H9 (cell line): ENCODE results near the gene SNRPD3. TPM values are rescaled to one million over a fixed set of nuclear protein-coding genes. Genes with fewer than 3 reads are reported as not detected.

ENCODE experiments used
- DNase-seq: peaks from one replicate; pipeline ENCODE4 v3.0.0-alpha.2; 2017
- H2AFZ ChIP-seq: one replicate; pipeline ENCODE4 v1.6.1; 2013; ENCODE audit warnings: mild to moderate bottlenecking, low read length, control low read depth, moderate library complexity
- H2AK5ac ChIP-seq: 2 replicates; pipeline ENCODE4 v1.6.1; 2013; ENCODE audit warnings: low read length, control low read depth, mixed read lengths; ENCODE audit not compliant: insufficient read length
- H2BK120ac ChIP-seq: one replicate; pipeline ENCODE4 v1.6.1; 2013; ENCODE audit warnings: low read depth, mild to moderate bottlenecking, low read length, control low read depth, inconsistent platforms; ENCODE audit not compliant: poor library complexity, severe bottlenecking
- H2BK12ac ChIP-seq: 2 replicates; pipeline ENCODE4 v1.6.1; 2013; ENCODE audit warnings: low read length, control low read depth, mixed read lengths, low read depth; ENCODE audit not compliant: insufficient read length
- H2BK15ac ChIP-seq: 2 replicates; pipeline ENCODE4 v1.6.1; 2013; ENCODE audit warnings: low read depth, low read length, control low read depth
- H2BK20ac ChIP-seq: one replicate; pipeline ENCODE4 v1.6.1; 2013; ENCODE audit warnings: low read depth, mild to moderate bottlenecking, low read length, control low read depth, inconsistent platforms; ENCODE audit not compliant: poor library complexity, severe bottlenecking
- H2BK5ac ChIP-seq: 2 replicates; pipeline ENCODE4 v1.6.1; 2013; ENCODE audit warnings: low read length, control low read depth, mixed read lengths; ENCODE audit not compliant: insufficient read length
- H3K14ac ChIP-seq: 2 replicates; pipeline ENCODE4 v1.6.1; 2013; ENCODE audit warnings: low read length, control low read depth; ENCODE audit not compliant: insufficient read depth
- H3K18ac ChIP-seq: 2 replicates; pipeline ENCODE4 v1.6.1; 2013; ENCODE audit warnings: low read depth, mild to moderate bottlenecking, mixed read lengths, low read length, control low read depth; ENCODE audit not compliant: insufficient read length
- H3K23ac ChIP-seq: 2 replicates; pipeline ENCODE4 v1.6.1; 2013; ENCODE audit warnings: low read length, control low read depth, mixed read lengths, low read depth; ENCODE audit not compliant: insufficient read length
- H3K23me2 ChIP-seq: 2 replicates; pipeline ENCODE4 v1.6.1; 2013; ENCODE audit warnings: low read depth, mild to moderate bottlenecking, mixed read lengths, low read length, control low read depth; ENCODE audit not compliant: insufficient read length, poor library complexity, severe bottlenecking
- H3K27ac ChIP-seq: 2 replicates; pipeline ENCODE4 v1.5.1; 2013; ENCODE audit warnings: low read length, control low read depth, mixed read lengths, low read depth; ENCODE audit not compliant: insufficient read length
- H3K27me3 ChIP-seq: 2 replicates; pipeline ENCODE4 v1.6.1; 2013; ENCODE audit warnings: low read length, control low read depth, inconsistent platforms; ENCODE audit not compliant: insufficient read depth
- H3K4ac ChIP-seq: 2 replicates; pipeline ENCODE4 v1.6.1; 2013; ENCODE audit warnings: low read depth, mild to moderate bottlenecking, control low read depth, inconsistent platforms, low read length, moderate library complexity
- H3K4me1 ChIP-seq: 2 replicates; pipeline ENCODE4 v1.6.1; 2013; ENCODE audit warnings: low read length, control low read depth, inconsistent platforms; ENCODE audit not compliant: insufficient read depth
- H3K4me2 ChIP-seq: 2 replicates; pipeline ENCODE4 v1.6.1; 2013; ENCODE audit warnings: low read length, control low read depth, mixed read lengths; ENCODE audit not compliant: insufficient read length, insufficient read depth
- H3K56ac ChIP-seq: 2 replicates; pipeline ENCODE4 v1.6.1; 2013; ENCODE audit warnings: low read depth, mild to moderate bottlenecking, mixed read lengths, low read length, control low read depth; ENCODE audit not compliant: insufficient read length
- H3K79me1 ChIP-seq: 2 replicates; pipeline ENCODE4 v1.6.1; 2013; ENCODE audit warnings: low read depth, mild to moderate bottlenecking, moderate library complexity, low read length, control low read depth, inconsistent platforms; ENCODE audit not compliant: insufficient read depth, poor library complexity, severe bottlenecking
- H3K79me2 ChIP-seq: 2 replicates; pipeline ENCODE4 v1.6.1; 2013; ENCODE audit warnings: low read length, control low read depth, inconsistent platforms; ENCODE audit not compliant: insufficient read depth
- H3K9ac ChIP-seq: 2 replicates; pipeline ENCODE4 v1.6.1; 2013; ENCODE audit warnings: low read length, control low read depth, mixed read lengths; ENCODE audit not compliant: insufficient read length; ENCODE audit errors: extremely low read depth
- H3K9me3 ChIP-seq: one replicate; pipeline ENCODE4 v1.6.1; 2013; ENCODE audit warnings: low read depth, low read length, inconsistent platforms; ENCODE audit not compliant: control insufficient read depth
- H3T11ph ChIP-seq: one replicate; pipeline ENCODE4 v1.6.1; 2013; ENCODE audit warnings: mild to moderate bottlenecking, low read length, control low read depth, inconsistent platforms
- H4K20me1 ChIP-seq: one replicate; pipeline ENCODE4 v1.6.1; 2013; ENCODE audit not compliant: control insufficient read depth, insufficient read length, insufficient read depth
- H4K5ac ChIP-seq: 2 replicates; pipeline ENCODE4 v1.6.1; 2013; ENCODE audit warnings: low read depth, mild to moderate bottlenecking, mixed read lengths, low read length, control low read depth; ENCODE audit not compliant: insufficient read length
- H4K8ac ChIP-seq: replicated peaks from 2 replicates; pipeline ENCODE4 v1.6.1; 2013; ENCODE audit warnings: low read length, control low read depth, mixed read lengths, low read depth; ENCODE audit not compliant: insufficient read length
- H4K91ac ChIP-seq: 2 replicates; pipeline ENCODE4 v1.6.1; 2013; ENCODE audit warnings: low read depth, mild to moderate bottlenecking, moderate library complexity, mixed read lengths, low read length, control low read depth; ENCODE audit not compliant: insufficient read length
- H3K27ac Mint-ChIP-seq, 3 experiments: 2 replicates in 2 of 3; 3 replicates in 1 of 3; pipeline ENCODE4 v1.8.0; 2020 to 2021; ENCODE audit warnings: mixed read lengths in 3 of 3, mild to moderate bottlenecking in 1 of 3, moderate library complexity in 1 of 3
- H3K27me3 Mint-ChIP-seq: 2 replicates; pipeline ENCODE4 v1.8.0; 2021; ENCODE audit warnings: low read depth, mild to moderate bottlenecking, moderate library complexity, mixed read lengths
- H3K36me3 Mint-ChIP-seq, 3 experiments: 2 replicates in 2 of 3; 3 replicates in 1 of 3; pipeline ENCODE4 v1.8.0; 2020 to 2021; ENCODE audit warnings: low read depth in 3 of 3, mixed read lengths in 3 of 3; ENCODE audit not compliant: insufficient read depth in 1 of 3
- H3K4me1 Mint-ChIP-seq, 2 experiments: 2 replicates each; pipeline ENCODE4 v1.8.0; 2020; ENCODE audit warnings: mixed read lengths in 2 of 2
- H3K4me3 Mint-ChIP-seq, 2 experiments: 2 replicates in 1 of 2; 3 replicates in 1 of 2; pipeline ENCODE4 v1.8.0; 2020 to 2021; ENCODE audit warnings: mild to moderate bottlenecking in 2 of 2, mixed read lengths in 2 of 2, moderate library complexity in 1 of 2
- H3K9me3 Mint-ChIP-seq, 2 experiments: 2 replicates in 1 of 2; 3 replicates in 1 of 2; pipeline ENCODE4 v1.8.0; 2020; ENCODE audit warnings: mild to moderate bottlenecking in 2 of 2, mixed read lengths in 2 of 2, moderate library complexity in 1 of 2
- CTCF ChIP-seq: fragments of 200-600 bp; sonication (generic); conservative IDR thresholded peaks from 3 replicates; pipeline ENCODE4 v1.8.0; 2021; ENCODE audit warnings: antibody characterized with exemption, mild to moderate bottlenecking
- WGBS: extraction: QIAGEN DNeasy Blood & Tissue Kit; methylation state at CpG from one replicate; pipeline ENCODE4 v1.1.7; 2013; ENCODE audit warnings: missing lambda C conversion rate, low lambda C conversion rate, mixed read lengths; ENCODE audit not compliant: insufficient read length; ENCODE audit errors: extremely low coverage; 5-methylcytosine and 5-hydroxymethylcytosine counted together
- total RNA-seq: library from RNA; stranded (reverse); gene quantifications from 2 replicates; pipeline ENCODE4 v1.2.1, GENCODE V29; 2021

SNRPD3 gene
- total RNA-seq, 1 experiment from 2014 or later: 212 TPM

- H3K4me1 ChIP-seq: no peaks in the 10 kb centered on the region; the same call in 1 of the 2 replicates
- no peaks in the 10 kb centered on the region for H3K27me3 ChIP-seq
- peaks cover 23 to 24% of the 10 kb centered on the region in 2 experiments for H3K4me1 Mint-ChIP-seq
- no peak overlapping the region for H4K5ac ChIP-seq
- H3K23ac ChIP-seq: no peak overlapping the region
- H3K27ac Mint-ChIP-seq: no peak overlapping the region
- no peak for DNase-seq
- no peak overlapping the region for H2BK20ac ChIP-seq
- no peak overlapping the region for H3T11ph ChIP-seq
- no peaks in the 10 kb centered on the region for H3K79me2 ChIP-seq
- no peaks in the 10 kb centered on the region for H4K20me1 ChIP-seq
- no CpG with 5 or more reads among the region's 14 CpGs for WGBS
- H3K18ac ChIP-seq: no peak overlapping the region
- H3K4ac ChIP-seq: no peak overlapping the region
- no peak overlapping the region for H2AK5ac ChIP-seq
- no peak overlapping the region for H3K9ac ChIP-seq
- H3K9me3 Mint-ChIP-seq: no peaks in the 10 kb centered on the region
- H4K8ac ChIP-seq: no peak overlapping the region
- no peak overlapping the region for H2BK120ac ChIP-seq
- peaks cover 2% of the 10 kb centered on the region for H3K27me3 Mint-ChIP-seq
- H3K27ac ChIP-seq: no peak overlapping the region
- no peak for TF ChIP-seq CTCF
- H2BK5ac ChIP-seq: no peak overlapping the region
- H3K36me3 Mint-ChIP-seq: no peaks in the 10 kb centered on the region; a peak in 1 of 7 replicates
- no peak overlapping the region for H3K4me2 ChIP-seq
- H2BK12ac ChIP-seq: no peak overlapping the region
- H3K4me3 Mint-ChIP-seq: no peak overlapping the region
- no peaks in the 10 kb centered on the region for H3K79me1 ChIP-seq
- no peak overlapping the region for H2AFZ ChIP-seq
- no peak overlapping the region for H2BK15ac ChIP-seq
- H4K91ac ChIP-seq: no peak overlapping the region
- H3K14ac ChIP-seq: no peak overlapping the region
- no peaks in the 10 kb centered on the region for H3K23me2 ChIP-seq
- H3K56ac ChIP-seq: no peak overlapping the region
- no peaks in the 10 kb centered on the region for H3K9me3 ChIP-seq
These were observed 41.4 kb upstream of the SNRPD3 start for GRCh38 chr22:24514241-24515026.
